NCI-H2081 treated with DMSO at 0.1 percent for 48 hours (cell line): ENCODE measurements around the gene TSEN15.
"Not testable (repeated sequence)": the region's sequence is repeated elsewhere in the genome, so short reads cannot be mapped to it uniquely, and the experiment has no call there.

ENCODE experiments used
- DNase-seq: peaks from one replicate; lab custom pipeline; 2025; lab: John Stamatoyannopoulos, UW

TSEN15 gene

GRCh38 chr1:184053881-184054280 lies 2.4 kb downstream of the TSEN15 start:
- DNase-seq = no peak

- no peak for DNase-seq
These were observed 5.5 kb downstream of the TSEN15 start for GRCh38 chr1:184056921-184057555.

DNA sequence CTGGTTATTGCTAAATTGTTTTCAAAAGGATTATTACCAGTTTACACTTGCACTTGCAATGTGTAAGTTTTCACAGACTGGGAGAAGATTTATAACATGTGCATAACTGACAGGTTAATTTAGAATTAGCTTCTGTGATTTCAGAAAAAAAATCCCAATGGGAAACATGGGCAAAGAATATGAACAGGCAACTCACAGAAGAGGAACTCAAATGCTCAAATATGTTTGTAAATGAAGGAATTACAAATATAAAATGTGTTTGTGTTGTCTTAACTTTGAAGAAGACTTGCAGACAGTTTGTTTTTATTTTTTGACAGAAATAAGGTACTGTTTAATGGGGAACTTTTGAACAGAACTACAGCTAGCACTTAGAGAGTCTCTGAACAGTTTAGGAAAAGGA lies 8.4 kb downstream of the TSEN15 start:
- DNase-seq = no peak

DNA sequence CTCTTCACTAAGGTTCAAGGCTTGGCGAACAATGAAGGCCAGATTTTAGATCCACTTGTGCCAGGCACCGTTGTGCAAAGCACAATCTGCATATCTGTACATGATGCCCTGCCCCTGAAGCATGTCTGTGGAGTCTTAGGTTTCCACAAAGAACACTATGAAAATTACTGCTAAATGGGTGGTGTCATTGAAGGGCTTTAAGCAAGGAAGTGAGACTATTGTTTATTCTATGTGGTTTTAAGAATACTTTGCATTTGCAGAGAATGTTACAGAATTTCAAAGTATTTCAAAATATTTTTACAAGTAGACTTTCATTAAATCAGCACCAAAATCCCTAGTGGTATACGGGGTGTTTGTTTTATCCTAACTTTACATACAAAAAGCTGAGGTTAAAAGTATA lies 8.8 kb downstream of the TSEN15 start:
- no peak for DNase-seq

- no peak for DNase-seq
These were observed 10.0 kb downstream of the TSEN15 start for GRCh38 chr1:184061396-184062003.

DNA sequence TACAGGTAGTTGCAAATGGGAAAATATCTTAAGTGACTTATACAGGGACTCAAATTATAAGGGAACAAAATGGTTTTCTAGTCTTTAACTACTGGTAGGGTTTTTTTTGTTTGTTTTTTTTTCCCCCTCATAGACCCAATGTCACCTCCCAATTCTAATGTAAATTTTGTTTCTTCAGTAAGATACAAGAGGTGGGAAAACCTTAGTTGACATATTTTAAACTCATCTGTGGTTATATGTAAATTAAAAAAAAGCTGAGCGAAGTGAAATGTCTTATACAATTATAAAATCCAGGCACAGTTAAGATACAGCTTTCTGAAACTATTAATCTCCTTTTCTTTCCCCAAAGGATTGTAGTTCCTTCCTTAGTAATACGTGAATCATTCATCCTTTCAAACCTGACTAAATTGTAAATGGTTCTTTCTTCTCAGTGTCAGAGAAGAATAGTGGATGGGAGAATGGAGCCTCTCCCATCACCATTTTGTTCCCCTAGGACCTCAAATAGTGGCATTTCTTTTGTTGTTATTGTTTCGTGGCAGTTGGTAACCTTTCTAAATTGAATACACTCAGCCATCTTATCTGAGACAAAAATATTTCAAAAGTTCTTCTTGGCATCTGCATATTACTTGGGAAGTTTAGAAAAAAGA lies 11.2 kb downstream of the TSEN15 start:
- DNase-seq = no peak

DNA sequence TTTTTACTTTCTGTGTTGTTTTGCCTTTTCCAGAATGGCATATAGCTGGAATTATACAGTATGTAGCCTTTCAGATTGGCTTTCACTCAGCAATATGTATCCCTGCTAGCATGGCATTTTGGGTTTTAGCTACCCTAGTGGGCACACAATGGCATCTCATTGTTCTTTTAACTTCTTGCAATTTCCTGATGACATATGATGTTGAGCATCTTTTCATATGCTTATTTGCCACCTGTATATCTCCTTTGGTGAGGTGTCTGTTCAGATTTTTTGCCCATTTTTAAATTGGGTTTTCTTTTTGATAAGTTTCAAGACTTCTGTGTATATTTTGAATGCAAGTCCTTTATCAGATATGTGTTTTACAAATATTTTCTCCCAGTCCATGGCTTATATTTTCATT lies 14.0 kb downstream of the TSEN15 start:
- DNase-seq = no peak

GRCh38 chr1:184068354-184068753 lies 16.8 kb downstream of the TSEN15 start:
- DNase-seq = no peak

DNA sequence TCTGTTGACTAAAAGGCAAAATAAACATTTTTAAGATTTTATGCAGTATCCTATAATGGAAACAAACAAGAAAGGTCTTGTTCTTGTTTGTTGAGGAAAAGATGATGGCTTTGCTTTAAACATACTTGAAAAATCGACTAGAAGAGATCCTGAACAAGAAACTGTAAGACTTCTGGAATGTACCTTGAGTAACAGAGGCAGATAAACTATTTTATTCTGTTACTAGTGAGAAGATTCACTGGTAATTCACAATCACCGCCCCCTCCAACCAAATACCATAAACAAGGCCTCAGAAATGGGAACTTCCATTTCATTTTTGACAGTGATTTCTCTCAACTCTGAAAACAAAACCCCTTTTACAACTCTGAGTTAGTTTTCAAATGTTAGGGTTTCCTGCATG lies 18.1 kb downstream of the TSEN15 start:
- no peak for DNase-seq

DNA sequence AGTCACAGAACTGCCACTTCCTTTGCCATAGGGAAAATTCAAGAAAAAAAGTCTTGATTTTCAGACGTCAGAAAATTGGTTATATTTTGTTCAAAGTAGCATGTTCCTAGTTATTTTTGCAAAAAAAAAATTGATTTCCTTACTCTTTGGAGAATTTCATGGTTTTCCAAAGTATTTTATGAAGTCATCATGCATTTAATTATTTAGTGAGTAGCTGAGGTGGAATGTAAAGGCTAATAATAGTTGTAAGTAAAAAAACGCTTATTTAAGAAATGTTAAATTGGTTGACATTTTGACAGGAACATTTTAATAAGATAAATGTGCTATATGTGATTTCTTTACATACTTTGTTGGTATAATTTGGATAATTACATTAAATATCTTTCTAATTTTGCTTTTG lies 20.8 kb downstream of the TSEN15 start:
- no peak for DNase-seq

- no peak for DNase-seq
These were observed 22.9 kb downstream of the TSEN15 start for GRCh38 chr1:184074383-184074782.

DNA sequence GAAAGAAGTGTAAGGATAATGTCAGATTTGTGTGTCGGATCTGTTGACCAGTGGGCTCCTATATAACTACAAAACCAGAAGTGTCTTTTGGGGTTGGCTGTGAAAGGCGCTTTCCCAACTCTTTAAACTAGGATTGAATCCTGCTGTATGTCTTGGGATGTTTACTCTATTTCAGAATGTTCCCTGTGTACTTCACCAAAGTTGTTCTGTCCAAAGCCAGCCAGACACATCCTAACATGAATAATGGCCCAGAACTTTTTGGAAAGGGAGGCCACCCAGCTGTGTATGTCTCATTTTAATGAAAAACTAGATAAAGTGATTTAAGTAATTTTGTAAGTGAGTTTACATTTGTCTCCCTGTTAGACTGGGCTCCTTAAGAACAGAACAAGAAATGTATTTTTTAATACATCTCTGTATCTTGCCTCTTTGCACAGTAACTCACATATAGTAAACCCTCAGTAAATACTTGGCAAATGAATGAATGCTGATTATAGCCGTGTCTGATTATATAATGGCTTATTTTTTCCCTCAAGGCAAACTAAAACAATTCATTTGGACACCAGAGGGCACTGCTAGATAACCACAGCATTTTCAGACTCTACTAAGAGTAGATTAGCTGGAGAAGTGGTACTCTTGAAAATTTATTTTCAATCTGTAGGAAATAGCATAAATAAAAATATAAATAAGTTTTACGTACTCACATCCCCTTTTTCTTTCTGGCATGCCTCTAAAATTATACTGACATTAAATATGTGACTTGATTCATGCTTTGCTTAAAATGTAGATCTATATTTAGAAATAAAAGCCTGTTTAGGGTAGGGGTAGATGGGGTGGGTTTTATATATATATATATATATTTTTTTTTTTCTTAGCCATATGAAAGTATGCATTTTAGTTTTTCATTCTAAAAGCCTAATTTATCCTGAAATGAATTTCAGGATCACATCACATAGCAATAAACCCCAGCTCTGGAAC lies 23.8 kb downstream of the TSEN15 start:
- DNase-seq = peak; percentile 38

DNA sequence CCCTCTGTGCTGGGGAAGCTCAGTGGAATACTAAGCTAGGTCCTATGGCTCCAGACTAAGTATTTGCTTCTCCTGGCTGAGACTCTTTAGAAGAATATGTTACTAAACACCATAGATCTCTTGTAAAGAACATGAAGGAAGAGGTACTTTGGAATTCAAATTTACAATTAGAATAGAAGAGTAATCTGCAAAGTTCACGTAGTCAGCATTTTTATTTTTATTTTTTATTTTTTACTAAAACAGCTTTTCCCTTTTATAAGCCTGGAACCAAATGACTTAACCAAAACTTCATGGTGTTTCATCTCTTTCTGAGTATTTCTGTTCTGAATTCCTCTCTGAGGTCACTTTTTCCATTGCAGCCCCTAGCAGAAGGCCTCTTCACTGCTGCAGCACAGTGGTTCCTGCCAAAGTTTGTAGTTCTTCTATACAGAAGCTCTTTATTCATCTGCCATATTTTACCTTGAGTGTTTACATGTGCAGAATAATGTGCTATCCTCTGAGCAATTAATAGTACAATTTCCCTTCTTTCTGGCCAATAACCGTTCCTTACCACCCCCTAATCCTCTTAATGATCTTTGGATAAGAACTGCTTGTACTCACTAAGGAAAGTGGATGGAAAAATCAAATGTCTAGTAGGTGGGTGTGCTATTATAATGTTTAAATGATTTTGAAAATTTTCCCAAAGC lies 27.2 kb downstream of the TSEN15 start:
- DNase-seq = no peak

DNA sequence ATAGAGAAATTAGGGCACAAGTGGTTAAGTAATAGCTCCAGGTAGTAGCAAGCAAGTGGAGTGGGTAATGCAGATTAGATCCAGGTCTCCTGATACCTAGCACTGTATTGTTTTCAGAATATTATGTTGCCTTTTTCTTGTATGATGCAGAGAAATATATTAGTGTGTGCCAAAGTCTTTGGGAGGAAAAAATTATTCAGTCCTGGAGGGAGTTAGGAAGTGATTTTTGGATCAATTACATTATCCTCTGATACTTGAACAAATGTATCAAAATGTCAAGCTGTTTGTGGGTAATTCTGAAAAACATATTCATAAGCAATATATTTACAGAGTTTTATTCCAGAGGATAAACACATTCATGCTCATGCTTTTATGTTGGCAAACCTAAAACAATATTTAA lies 28.8 kb downstream of the TSEN15 start:
- DNase-seq = no peak

GRCh38 chr1:184082541-184083415 lies 31.2 kb downstream of the TSEN15 start:
- DNase-seq = no peak

DNA sequence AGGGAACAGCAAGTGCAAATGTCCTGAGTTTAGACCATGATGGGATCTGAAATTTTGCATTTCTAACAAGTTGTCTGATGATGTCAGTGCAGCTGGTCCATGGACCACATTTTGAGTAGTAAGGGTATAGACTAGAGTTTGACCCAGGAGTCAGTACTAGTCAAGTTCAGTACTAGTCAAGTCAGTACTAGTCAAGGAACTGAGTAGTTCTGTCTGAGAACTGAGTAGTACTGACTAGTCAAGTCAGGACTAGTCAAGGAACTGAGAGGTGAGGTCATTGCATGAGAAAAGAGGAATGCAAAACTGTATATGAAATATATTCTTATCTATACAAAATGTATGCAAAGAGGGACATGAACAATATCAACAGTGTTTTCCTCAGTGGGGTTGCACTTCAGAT lies 34.1 kb downstream of the TSEN15 start:
- no peak for DNase-seq

DNA sequence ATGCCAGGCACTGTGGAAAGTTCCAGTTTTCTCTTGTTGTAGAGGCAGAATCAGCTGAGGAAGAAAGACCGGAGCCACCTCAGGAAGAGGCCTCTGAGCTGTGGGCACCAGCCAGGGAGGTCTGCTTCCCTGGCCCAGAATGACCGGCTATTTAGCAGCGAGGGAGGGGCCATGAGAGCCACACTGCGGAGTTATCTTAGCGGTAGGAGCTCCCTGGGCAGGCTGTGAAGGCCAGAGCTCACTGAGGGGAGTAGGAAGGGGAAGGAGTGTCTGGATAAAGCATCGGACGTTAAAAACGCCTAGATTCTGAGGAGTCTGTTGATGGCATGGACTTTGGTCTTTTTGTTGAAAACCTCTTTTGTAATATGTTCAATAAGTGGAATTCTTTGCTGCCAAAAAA lies 36.5 kb downstream of the TSEN15 start:
- no peak for DNase-seq

DNA sequence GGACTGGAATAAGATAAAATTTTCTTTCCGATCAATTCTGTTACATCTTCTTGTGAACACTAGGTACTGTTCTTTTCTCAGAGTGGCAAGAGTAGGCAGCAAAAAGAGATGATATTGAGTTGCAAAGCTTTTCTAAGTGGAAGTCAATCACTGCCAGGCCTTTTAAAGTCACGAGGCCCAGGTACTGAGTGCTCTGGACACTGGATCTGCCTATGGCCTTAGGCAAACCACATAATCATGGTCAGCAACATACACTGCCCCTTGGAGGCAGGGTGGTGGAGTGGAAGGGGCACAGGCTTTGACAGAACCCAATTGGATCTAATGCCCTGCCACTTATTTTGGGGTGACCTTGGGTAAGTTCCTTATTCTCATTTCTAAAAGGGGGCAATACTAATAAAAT lies 41.5 kb downstream of the TSEN15 start:
- no peak for DNase-seq

- DNase-seq = no peak
These were observed 44.5 kb downstream of the TSEN15 start for GRCh38 chr1:184096005-184096404.

- DNase-seq = not testable (repeated sequence)
These were observed 45.0 kb downstream of the TSEN15 start for GRCh38 chr1:184096580-184096979.

- DNase-seq = no peak
These were observed 49.6 kb downstream of the TSEN15 start for GRCh38 chr1:184101141-184101540.
